Dermis blood vessel endothelial cell (primary cell): ENCODE results near the gene AOPEP. TPM values are rescaled to one million over a fixed set of nuclear protein-coding genes. Genes with fewer than 3 reads are reported as not detected.

Experiments used
- DNase-seq: peaks from one replicate; pipeline ENCODE4 v3.0.0; 2010
- total RNA-seq: library from RNA; depleted of rRNA; stranded (reverse); fragments of >200 nt; gene quantifications from 2 replicates; pipeline ENCODE4 v1.2.3, GENCODE V29; 2014

Gene AOPEP
- total RNA-seq, 1 donor from 2014 or later, result 77.1 TPM

- DNase-seq, result peak; percentile 39
These were observed 70.2 kb downstream of the AOPEP start for GRCh38 chr9:94796687-94797086.

DNA sequence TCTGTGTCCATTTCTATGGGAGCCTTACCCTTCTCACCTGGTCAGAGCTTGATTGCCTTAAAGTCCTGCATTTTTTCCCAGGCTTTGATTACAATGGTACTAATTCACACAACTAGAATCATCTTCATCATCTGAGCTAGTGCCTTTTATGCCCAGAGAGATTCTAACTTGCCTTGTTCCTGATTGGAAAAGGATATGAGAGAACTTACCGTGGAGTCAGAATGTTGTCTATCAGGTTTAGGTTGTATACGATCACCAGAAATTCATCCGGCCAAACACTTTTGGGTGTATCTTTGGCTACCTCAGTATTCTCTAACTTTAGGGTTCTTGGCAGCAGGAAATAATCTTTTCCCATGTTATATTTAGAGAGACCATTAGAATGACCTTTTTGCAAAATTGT is 71.7 kb downstream of the AOPEP start:
- no peak for DNase-seq

DNA sequence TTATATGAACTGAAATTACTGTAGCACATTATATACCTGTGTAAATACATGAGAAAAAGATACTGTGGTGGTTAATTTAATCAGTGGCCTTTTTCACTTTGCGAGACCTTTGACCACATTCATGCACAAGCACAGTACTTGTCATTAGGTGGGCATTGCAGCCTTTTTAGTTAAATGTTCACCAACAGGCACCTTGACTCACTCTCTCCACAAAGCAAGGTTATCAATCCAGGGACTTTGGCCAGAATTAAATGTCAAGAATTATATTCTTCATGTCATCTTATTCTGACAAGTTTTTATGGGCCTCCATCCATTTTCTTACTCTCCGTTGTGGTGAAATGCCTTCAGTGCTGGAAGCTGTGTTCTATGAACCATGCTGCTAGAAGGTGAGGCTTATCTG is 72.2 kb downstream of the AOPEP start:
- DNase-seq, result no peak

DNA sequence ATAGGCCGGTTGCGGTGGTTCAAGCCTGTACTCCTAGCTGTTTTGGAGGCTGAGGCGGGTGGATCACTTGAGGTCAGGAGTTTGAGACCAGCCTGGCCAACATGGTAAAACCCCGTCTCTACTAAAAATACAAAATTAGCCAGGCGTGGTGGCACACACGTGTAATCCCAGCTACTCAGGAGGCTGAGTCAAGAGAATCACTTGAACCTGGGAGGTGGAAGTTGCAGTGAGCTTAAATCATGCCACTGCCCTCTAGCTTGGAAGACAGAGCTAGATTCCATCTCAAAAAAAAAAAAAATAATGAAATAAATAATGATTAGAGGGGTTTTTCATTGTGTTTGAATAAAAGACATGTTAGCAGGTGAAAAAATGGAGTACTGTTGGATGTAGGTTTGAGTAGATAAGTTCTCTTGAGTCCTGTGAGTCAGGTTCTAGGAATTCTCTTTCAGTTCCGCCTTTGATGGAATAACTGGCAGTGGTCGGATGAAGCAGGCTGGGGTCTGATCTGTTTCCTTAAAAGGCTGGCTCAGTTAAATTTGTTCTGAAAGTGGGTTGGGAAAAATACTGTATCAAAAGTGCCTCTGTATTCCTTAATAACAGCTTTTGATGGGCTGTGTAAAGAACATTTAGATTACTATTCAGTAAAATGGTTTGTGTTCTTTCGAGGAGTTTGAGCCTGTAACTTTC is 73.2 kb downstream of the AOPEP start:
- peak; percentile 83 for DNase-seq

DNA sequence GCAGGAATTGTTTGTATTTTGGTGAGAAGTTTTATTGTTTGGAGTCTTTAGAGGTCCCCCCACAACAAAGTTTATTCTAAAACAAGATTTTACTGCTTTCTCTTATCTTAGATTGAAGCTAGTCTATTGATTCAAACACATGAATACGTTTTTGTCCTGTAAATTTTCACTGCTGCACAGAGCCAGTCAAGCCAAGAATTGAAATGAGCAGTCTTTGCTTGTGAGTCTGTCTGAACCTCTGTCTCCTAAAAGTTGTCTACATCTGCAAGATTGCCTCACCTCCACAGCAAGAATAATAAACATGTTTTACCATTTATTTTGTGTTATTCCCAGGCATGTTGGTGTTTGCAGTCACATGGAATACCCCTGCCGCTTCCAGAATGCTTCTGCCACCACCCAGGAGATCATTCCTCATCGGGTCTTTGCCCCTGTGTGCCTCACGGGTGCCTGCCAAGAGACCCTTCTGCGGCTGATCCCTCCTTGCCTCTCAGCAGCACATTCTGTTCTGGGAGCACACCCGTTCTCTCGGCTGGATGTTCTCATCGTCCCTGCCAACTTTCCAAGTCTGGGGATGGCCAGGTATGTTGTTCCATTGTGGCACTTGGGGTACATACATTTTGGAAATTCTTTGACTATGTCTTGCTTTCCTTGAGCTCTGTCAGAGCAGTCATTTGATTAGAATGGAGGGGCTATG is 74.1 kb downstream of the AOPEP start:
- DNase-seq, result no peak

GRCh38 chr9:94801234-94801633 is 74.7 kb downstream of the AOPEP start:
- peak; percentile 20 for DNase-seq

GRCh38 chr9:94801681-94802080 is 75.2 kb downstream of the AOPEP start:
- DNase-seq, result peak; percentile 71

- no peak for DNase-seq
These were observed 75.8 kb downstream of the AOPEP start for GRCh38 chr9:94802251-94802650.

DNA sequence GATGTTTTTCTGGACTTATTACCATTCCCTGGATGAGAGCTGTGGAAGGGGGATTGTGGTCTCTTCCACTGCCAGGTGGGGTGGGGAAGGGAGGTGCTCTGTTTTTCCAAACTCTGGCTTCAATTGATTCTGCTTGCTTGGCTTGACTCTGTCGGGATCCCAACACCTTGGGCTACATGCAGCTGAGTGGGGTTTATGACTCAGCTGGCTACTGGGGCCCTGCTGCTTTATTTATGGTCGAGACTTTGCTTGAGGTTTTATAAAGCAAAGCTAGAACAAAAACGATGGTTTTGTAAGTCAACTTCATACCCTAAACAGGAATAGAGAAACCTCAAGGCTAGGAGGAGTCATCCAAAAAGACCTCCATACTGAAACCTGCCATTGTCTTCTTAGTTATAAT is 76.3 kb downstream of the AOPEP start:
- no peak for DNase-seq

- no peak for DNase-seq
These were observed 77.8 kb downstream of the AOPEP start for GRCh38 chr9:94804316-94804715.

DNA sequence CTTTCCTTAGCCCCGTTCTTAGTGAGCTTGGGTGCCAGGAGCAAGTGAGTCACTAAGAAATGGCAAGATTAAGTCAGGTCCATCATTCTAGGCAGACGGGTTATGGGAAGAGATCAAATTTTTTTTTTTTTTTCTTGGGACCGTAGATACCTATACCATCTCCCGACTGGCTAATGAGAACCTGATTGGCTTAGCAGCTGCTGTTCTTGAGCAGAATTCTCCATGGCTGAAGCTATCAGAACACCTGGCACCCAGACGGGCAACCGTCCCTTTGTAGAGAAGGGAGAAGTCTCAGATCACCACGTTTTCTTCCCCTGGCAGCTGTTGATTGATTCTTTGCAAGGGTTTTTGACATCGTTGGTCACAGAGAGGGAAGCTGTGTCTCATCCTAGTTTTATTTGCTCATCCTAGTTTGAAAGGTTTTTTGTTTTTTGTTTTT is 78.6 kb downstream of the AOPEP start:
- no peak for DNase-seq

- peak; percentile 65 for DNase-seq
These were observed 79.1 kb downstream of the AOPEP start for GRCh38 chr9:94805585-94805984.

DNA sequence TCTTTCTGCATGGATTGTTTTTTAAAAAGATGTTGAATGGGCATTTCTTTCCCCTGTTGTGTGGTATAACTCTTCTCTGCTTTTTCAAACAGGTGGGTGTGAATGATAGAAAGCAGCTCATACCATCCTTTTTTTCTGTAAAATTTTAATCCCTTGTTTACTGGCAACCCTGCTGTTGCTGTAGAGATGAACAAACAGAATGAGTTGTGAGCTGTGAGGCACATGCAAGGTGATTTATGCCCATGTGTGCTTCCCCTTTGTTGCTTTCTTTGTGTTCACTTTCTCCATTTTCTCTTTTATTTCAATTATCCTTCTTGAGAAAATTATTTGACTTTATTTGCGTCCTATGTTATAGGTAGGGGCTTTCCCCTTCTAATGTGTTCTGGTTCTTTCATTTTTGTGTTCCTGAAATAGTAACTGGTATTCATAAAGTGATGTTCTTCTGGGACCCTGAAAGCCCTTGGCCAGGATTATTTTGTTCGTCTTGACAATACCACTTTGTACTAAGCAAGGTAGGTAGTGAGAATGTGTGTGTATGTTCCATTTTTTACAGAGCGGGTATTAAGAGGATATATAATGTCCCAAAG is 79.9 kb downstream of the AOPEP start:
- DNase-seq, result peak; percentile 57

DNA sequence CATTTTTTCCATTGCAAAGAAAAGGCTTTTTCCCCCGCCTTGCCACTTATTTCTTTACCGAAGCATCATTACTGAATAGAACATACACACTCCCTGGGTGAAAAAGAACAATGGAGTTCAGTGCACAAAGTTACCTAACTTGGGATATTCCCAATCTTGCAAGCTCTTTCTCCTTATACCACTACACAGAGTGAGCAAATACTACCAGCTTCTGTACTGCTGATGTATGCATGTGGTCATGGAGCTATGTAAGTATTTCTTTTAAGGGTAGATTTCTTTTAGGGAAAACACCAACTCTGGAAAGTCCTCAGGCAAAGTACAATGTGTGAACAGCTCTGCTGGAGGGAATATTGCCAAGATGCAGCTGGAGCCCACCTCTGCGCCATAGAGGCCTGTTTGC is 81.1 kb downstream of the AOPEP start:
- DNase-seq, result no peak

DNA sequence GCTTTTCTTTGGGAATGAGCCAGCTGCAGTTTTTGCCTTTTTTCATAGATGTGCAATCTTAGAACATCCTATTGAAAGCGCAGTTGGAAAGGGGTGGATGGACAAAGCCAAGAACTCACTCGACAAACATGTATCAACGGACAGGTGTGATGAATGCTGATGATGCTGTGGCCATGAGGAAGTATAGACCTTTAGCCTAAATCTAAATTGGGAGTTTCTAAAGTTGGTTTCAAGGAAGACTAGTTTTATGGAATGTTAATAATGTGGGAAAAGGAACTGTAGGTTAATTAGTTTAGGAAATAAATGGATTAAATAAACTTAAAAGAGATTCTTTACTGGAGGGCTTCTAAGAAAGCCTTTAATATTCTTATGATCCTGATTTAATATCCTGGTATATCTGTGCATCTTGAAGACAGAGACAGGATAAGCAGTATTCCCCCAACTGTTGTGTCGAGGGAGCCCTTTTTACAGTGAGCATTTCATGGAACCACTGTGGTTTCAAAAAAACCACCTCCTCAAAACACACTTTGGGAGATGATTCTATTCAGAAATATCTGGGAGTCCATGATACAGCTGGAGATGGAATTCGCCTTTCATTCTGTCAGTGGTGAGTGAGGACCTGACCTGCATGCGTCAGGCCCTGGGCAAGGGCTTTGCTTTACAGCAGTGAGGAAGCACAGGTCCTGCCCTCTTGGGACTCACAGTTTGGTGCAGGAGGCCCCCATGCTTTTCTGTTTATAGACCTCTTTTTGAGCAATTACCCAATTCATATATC is 82.6 kb downstream of the AOPEP start:
- no peak for DNase-seq

DNA sequence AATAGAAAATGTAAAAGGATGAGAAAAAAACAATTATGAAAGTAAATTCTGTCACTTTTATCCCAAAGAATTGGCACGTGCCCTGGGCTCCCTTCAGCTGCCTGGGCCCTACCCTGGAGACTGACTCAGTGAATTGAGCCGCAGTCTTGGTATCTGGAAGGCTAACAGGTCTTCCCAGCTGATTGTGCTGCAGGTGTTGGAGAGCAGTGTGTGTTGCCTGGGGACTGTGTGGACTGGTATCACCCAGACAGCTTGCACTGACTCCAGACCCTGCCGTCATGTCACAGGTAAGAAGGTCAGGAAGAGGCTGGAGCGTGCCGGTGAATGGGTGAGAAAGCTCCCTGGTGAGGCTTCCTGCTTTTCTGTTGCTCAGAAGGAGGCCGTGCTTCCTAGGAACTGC is 83.3 kb downstream of the AOPEP start:
- DNase-seq, result no peak

- no peak for DNase-seq
These were observed 84.6 kb downstream of the AOPEP start for GRCh38 chr9:94811074-94811473.

DNA sequence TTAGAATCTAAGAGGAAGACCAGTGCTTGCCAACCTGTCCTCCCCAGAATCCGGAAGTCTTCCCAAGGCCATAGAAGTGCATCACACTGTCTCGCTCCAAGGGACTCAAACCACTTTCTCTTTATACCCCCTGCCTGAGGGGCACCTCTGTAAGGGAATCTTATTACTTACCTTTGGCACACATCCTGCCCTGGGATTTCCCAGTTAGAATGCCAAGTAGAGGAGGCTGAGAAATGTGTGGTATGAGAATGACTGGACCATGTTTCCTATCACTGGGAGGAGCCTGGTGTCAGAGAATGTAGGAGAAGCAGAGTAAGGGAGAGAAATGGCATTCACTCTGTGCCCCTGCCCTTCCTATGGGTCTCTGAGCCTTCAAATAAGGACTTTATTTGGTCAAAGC is 85.8 kb downstream of the AOPEP start:
- peak; percentile 36 for DNase-seq

- DNase-seq, result no peak
These were observed 86.9 kb downstream of the AOPEP start for GRCh38 chr9:94813379-94813778.

- DNase-seq, result no peak
These were observed 91.0 kb downstream of the AOPEP start for GRCh38 chr9:94817291-94818177.

DNA sequence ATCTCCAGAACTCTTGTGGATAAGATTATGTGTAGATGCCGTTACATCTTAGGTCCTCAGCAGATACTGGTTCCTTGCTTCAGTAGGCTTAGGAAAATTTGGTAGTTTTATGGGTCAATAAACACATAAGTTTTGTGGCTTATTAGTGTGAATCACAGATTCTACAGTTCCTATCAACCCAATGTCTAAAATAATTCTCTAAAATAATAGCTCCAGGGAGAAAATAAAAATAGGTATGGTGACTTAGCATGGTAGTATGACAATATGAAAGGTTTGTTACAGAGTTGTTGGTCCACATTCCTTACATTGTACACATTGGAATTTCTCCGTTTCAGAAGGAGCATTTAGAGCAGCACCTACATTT is 91.7 kb downstream of the AOPEP start:
- no peak for DNase-seq

DNA sequence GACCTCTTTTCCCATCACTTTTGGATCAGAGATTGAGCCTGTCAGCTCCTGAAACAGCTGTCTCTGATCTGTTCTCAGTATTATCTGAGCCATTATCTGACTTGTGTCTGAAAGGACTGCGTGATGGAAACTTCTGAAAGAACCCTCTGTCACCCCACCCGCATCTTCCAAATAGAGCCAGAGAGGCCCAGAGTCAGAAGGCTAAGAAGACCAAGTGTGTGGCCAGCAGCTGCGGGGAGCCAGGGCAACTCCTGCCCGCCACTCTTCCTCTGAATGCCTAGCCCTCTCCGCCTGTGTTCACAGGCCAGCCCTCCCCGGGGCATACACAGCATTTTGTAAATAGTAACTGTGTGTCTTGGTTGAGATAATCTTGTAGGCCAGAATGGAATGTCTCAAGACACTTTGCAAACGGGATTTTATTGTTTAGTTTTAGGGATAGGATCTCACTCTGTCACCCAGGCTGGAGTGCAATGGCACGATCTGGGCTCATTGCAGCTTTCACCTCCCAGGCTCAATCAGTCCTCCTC is 92.7 kb downstream of the AOPEP start:
- DNase-seq, result no peak
